HepG2 (cell line): Measurements from ENCODE around the gene ZNF618. TPM values are rescaled to one million over a fixed set of nuclear protein-coding genes. Genes with fewer than 3 reads are reported as not detected.

Experiments used
- ATAC-seq: fragments of 200-7000 bp; cut with Tn5 transposase; 3 replicates; pipeline ENCODE4 v1.9.1; 2020; ENCODE audit warnings: mild to moderate bottlenecking, moderate library complexity
- BruUV-seq: library from RNA; stranded (reverse); fragments of 400-500 nt; replicated peaks from 2 replicates; lab custom pipeline; 2021; lab: Mats Ljungman, UMichigan
- CTCF ChIA-PET: fragments of 300-600 bp; formaldehyde crosslinking; extraction: SDS; loops from one replicate; lab custom pipeline; 2021; ENCODE audit warnings: low total read pairs, inconsistent platforms, low intra/inter-chr PET ratio; lab: Yijun Ruan, JAX
- POLR2A ChIA-PET: fragments of 350-600 bp; sonication (Branson Sonifier 250); formaldehyde crosslinking; loops from one replicate; lab custom pipeline; 2020; ENCODE audit warnings: antibody characterized with exemption, inconsistent platforms; lab: Yijun Ruan, JAX
- DNase-seq: peaks from one replicate; pipeline ENCODE4 v3.0.0-alpha.2; 2015; ENCODE audit warnings: low spot score
- FAIRE-seq: peaks from 3 replicates; lab custom pipeline; 2011; peaks lifted over from hg19 to GRCh38; lab: Jason Lieb, UNC
- H2AFZ ChIP-seq: one replicate; pipeline ENCODE4 v1.6.1; 2011; ENCODE audit warnings: low read length, inconsistent platforms
- H3K27ac ChIP-seq: fragments of 300-600 bp; 3 replicates; pipeline ENCODE4 v1.8.0; 2011; ENCODE audit warnings: mixed run types, mild to moderate bottlenecking, mixed read lengths, low read length, inconsistent platforms; ENCODE audit not compliant: insufficient read depth; ENCODE audit errors: extremely low read length
- H3K27me3 ChIP-seq, 2 experiments: fragments of 200-600 bp in 1 of 2; 2 replicates in 1 of 2; 3 replicates in 1 of 2; pipeline versions ENCODE4 v1.6.0 to v1.8.0; 2011; ENCODE audit warnings: low read length in 2 of 2, mild to moderate bottlenecking in 2 of 2, moderate library complexity in 2 of 2, inconsistent platforms in 1 of 2; ENCODE audit not compliant: insufficient read depth in 2 of 2, control insufficient read depth in 1 of 2
- H3K36me3 ChIP-seq, 2 experiments: fragments of 200-600 bp in 1 of 2; replicated peaks in 1 of 2; 2 replicates in 1 of 2; 3 replicates in 1 of 2; pipeline versions ENCODE4 v1.5.1 to v1.8.0; 2011; ENCODE audit warnings: low read length in 2 of 2, inconsistent platforms in 1 of 2; ENCODE audit not compliant: insufficient read depth in 2 of 2, control insufficient read depth in 1 of 2
- H3K4me1 ChIP-seq: 2 replicates; pipeline ENCODE4 v1.5.1; 2012; ENCODE audit warnings: low read length, inconsistent platforms; ENCODE audit not compliant: insufficient read depth
- H3K4me2 ChIP-seq: 2 replicates; pipeline ENCODE4 v1.6.0; 2011; ENCODE audit warnings: low read depth, low read length, inconsistent platforms
- H3K4me3 ChIP-seq, 3 experiments: fragments of 200-600 bp in 1 of 3; sonication (generic), shearing (Covaris generic) in 1 of 3; replicated peaks in 1 of 3; 2 replicates each; pipeline ENCODE4 v1.5.1; 2011 to 2016; ENCODE audit warnings: low read length in 3 of 3, inconsistent platforms in 2 of 3, low read depth in 2 of 3, mild to moderate bottlenecking in 2 of 3, control low read depth in 1 of 3, mixed read lengths in 1 of 3; ENCODE audit not compliant: insufficient read depth in 1 of 3
- H3K79me2 ChIP-seq: one replicate; pipeline ENCODE4 v1.6.1; 2011; ENCODE audit warnings: low read length, inconsistent platforms; ENCODE audit not compliant: insufficient read depth
- H3K9ac ChIP-seq: 2 replicates; pipeline ENCODE4 v1.6.0; 2011; ENCODE audit warnings: mild to moderate bottlenecking, low read depth, low read length, inconsistent platforms; ENCODE audit not compliant: insufficient read depth
- H3K9me3 ChIP-seq: 2 replicates; pipeline ENCODE4 v1.5.1; 2012; ENCODE audit warnings: mild to moderate bottlenecking, low read length
- H4K20me1 ChIP-seq: 2 replicates; pipeline ENCODE4 v1.6.0; 2011; ENCODE audit warnings: inconsistent platforms, mild to moderate bottlenecking, low read length, moderate library complexity; ENCODE audit not compliant: insufficient read depth
- CREB1 ChIP-seq, 2 experiments: fragments of 450-650 bp in 1 of 2; IDR thresholded peaks; 2 replicates each; pipeline ENCODE4 v1.6.1; 2016 to 2017; ENCODE audit warnings: control low read depth in 1 of 2, mild to moderate bottlenecking in 1 of 2, missing compliant biosample characterization in 1 of 2, missing genetic modification characterization in 1 of 2
- FOXM1 ChIP-seq: sonication (generic); formaldehyde crosslinking; IDR thresholded peaks from 2 replicates; pipeline ENCODE4 v1.5.0; 2020; ENCODE audit warnings: missing genetic modification reagents
- XBP1 ChIP-seq: sonication (generic); formaldehyde crosslinking; IDR thresholded peaks from 2 replicates; pipeline ENCODE4 v1.5.0; 2020; ENCODE audit warnings: missing genetic modification reagents
- ZNF451 ChIP-seq: sonication (generic); formaldehyde crosslinking; IDR thresholded peaks from 2 replicates; pipeline ENCODE4 v1.5.0; 2020; ENCODE audit warnings: mild to moderate bottlenecking, missing genetic modification reagents
- WGBS: methylation state at CpG from one replicate; pipeline ENCODE4 v1.1.6; 2017; ENCODE audit warnings: low lambda C conversion rate; 5-methylcytosine and 5-hydroxymethylcytosine counted together
- in situ Hi-C: cut with HindIII; loops from 2 replicates; pipeline ENCODE4 v1.10.0; 2017; ENCODE audit warnings: low pct_unique_long_range_greater_than_20kb; ENCODE audit not compliant: extremely low pct_ligation_motif_present
- intact Hi-C: fragments of 100-400 bp; cut with micrococcal nuclease; formaldehyde crosslinking; loops from one replicate; pipeline ENCODE4 v1.10.0; 2022; ENCODE audit not compliant: unreplicated experiment
- polyA plus RNA-seq, 8 experiments: library from polyadenylated mRNA; depleted of rRNA in 3 of 8; stranded (reverse) in 7 of 8; unstranded in 1 of 8; fragments of >200 nt; fragmentation: Illumina TruSeq in 4 of 8; extraction: Trizol in 4 of 8; gene quantifications; 2 replicates each; pipeline versions ENCODE4 v1.2.1 to v1.2.3, GENCODE V29; 2011 to 2016; ENCODE audit warnings: low read depth in 4 of 8, missing spikeins in 1 of 8, mixed read lengths in 1 of 8; ENCODE audit not compliant: insufficient read depth in 1 of 8
- total RNA-seq, 5 experiments: library from RNA; depleted of rRNA; stranded (reverse); fragments of >200 nt; fragmentation: Illumina TruSeq; extraction: Trizol; gene quantifications; 2 replicates each; pipeline ENCODE4 v1.2.3, GENCODE V29; 2016; ENCODE audit warnings: low read depth in 1 of 5
- TF ChIP-seq, protein P1 (sequence below): sonication (generic); formaldehyde crosslinking; IDR thresholded peaks from 2 replicates; pipeline ENCODE4 v1.4.0; 2020; ENCODE audit warnings: missing genetic modification reagents
- TF ChIP-seq, protein P2 (sequence below): sonication (generic); formaldehyde crosslinking; IDR thresholded peaks from 2 replicates; pipeline ENCODE4 v1.4.0; 2020; ENCODE audit warnings: missing genetic modification reagents, mild to moderate bottlenecking, borderline replicate concordance

Gene ZNF618
- total and polyA plus RNA-seq, 2 of the 13 experiments (the other 11 are each of a cell fraction or from before 2014, with no cell fraction given): 0.07 TPM

- Histone ChIP-seq H3K4me1 (no peaks in the 10 kb centered on the region), H4K20me1 (no peaks in the 10 kb centered on the region), H3K79me2 (no peaks in the 10 kb centered on the region), H3K9ac (no peak overlapping the region), H3K27ac (no peak overlapping the region), H3K4me2 (no peak overlapping the region), H3K4me3 (no peak overlapping the region), H3K9me3 (0 out of 2 replicates have a peak, but pooled peaks cover 4% of the 10 kb centered on the region), H3K27me3 (peaks cover 0 to 1% of the 10 kb centered on the region in 2 experiments; a peak in 1 of 5 replicates), H2AFZ (no peak overlapping the region), H3K36me3 (no peaks in the 10 kb centered on the region)
- no peak for DNase-seq
- no peak for ATAC-seq
- intact Hi-C loops: no loop called here
- TF ChIP-seq FOXM1 (CRISPR knock-in tag): no peak
- TF ChIP-seq CREB1 (IDR thresholded peaks at IDR 0.05): no peak
- no peak for TF ChIP-seq CREB1 (CRISPR knock-in tag; IDR thresholded peaks at IDR 0.05)
- TF ChIP-seq, protein P1, sequence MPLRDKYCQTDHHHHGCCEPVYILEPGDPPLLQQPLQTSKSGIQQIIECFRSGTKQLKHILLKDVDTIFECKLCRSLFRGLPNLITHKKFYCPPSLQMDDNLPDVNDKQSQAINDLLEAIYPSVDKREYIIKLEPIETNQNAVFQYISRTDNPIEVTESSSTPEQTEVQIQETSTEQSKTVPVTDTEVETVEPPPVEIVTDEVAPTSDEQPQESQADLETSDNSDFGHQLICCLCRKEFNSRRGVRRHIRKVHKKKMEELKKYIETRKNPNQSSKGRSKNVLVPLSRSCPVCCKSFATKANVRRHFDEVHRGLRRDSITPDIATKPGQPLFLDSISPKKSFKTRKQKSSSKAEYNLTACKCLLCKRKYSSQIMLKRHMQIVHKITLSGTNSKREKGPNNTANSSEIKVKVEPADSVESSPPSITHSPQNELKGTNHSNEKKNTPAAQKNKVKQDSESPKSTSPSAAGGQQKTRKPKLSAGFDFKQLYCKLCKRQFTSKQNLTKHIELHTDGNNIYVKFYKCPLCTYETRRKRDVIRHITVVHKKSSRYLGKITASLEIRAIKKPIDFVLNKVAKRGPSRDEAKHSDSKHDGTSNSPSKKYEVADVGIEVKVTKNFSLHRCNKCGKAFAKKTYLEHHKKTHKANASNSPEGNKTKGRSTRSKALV (CRISPR knock-in tag): no peak
- TF ChIP-seq XBP1: no peak
- no peak for TF ChIP-seq ZNF451 (CRISPR knock-in tag)
- TF ChIP-seq, protein P2, sequence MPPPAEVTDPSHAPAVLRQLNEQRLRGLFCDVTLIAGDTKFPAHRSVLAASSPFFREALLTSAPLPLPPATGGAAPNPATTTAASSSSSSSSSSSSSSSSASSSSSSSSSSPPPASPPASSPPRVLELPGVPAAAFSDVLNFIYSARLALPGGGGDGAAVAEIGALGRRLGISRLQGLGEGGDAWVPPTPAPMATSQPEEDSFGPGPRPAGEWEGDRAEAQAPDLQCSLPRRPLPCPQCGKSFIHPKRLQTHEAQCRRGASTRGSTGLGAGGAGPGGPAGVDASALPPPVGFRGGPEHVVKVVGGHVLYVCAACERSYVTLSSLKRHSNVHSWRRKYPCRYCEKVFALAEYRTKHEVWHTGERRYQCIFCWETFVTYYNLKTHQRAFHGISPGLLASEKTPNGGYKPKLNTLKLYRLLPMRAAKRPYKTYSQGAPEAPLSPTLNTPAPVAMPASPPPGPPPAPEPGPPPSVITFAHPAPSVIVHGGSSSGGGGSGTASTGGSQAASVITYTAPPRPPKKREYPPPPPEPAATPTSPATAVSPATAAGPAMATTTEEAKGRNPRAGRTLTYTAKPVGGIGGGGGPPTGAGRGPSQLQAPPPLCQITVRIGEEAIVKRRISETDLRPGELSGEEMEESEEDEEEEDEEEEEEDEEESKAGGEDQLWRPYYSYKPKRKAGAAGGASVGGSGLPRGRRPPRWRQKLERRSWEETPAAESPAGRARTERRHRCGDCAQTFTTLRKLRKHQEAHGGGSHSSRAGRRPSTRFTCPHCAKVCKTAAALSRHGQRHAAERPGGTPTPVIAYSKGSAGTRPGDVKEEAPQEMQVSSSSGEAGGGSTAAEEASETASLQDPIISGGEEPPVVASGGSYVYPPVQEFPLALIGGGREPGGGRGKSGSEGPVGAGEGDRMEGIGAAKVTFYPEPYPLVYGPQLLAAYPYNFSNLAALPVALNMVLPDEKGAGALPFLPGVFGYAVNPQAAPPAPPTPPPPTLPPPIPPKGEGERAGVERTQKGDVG (CRISPR knock-in tag): no peak
- in situ Hi-C loops: no loop called here
- WGBS: 6% methylated on average over 3 of the region's 5 CpGs
- POLR2A ChIA-PET: no interaction called here
- CTCF ChIA-PET: no interaction called here
- FAIRE-seq: no peak
- BruUV-seq: no TSS peak
These were observed 43.8 kb downstream of the ZNF618 start for GRCh38 chr9:113919871-113920270.
